ENCODE data around the gene DHX8. TPM values are rescaled to one million over a fixed set of nuclear protein-coding genes. Genes with fewer than 3 reads are reported as not detected.

Gene DHX8
- polyA plus RNA-seq, 1 donor (not counting 4 experiments of a cell fraction or from before 2014, with no cell fraction given), result 30.1 TPM

DNA sequence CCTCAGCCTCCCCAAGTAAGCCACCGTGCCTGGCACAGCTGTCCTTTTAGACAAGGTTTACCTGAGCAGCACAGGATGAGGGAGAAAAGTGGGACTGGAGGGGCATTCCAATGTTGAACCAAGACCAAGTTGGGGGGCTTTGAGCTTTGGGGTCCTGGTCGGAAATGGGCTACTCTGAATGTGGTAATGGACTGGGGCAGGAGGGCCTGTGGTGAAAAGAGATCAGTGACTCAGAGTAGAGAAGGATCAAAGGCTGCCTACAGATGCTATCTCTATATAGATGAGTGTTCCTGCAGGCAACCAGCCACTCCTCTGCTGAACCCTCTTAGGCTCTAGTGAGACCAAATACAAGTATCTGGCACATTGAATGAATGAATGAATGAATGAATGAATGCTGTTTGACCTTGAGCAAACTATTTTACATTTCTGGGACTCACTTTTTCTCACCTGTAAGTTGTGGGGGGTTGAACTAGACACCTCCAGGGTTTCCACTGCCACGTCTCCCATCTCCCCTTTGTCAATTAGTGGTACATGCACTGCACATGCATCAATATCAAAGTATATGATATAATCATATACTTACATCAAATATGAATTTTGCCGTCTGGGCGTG, 88.7 kb downstream of the DHX8 start:
- dilution Hi-C loops (cut with MboI; ENCODE audit: extremely low pct_ligation_motif_present, low sequenced_read_pairs), result no loop called here
- FAIRE-seq (peak; percentile 49), DNase-seq (ENCODE audit: low read depth, low spot score) (no peak)
- no peak overlapping the region for H3K27ac ChIP-seq (ENCODE audit: control insufficient read depth, insufficient read depth, low read length)
- no peaks in the 10 kb centered on the region for H3K79me2 ChIP-seq (ENCODE audit: control insufficient read depth, insufficient read depth, low read length)
- peaks cover 28% of the 10 kb centered on the region for H3K4me1 ChIP-seq (ENCODE audit: control insufficient read depth, extremely low read depth, insufficient read depth, low read length)
- H3K4me3 ChIP-seq (ENCODE audit: control insufficient read depth in 2 of 3, extremely low read depth in 1 of 3, insufficient read depth in 2 of 3, low read depth in 1 of 3, low read length in 3 of 3), result no peak overlapping the region
- peaks cover 2% of the 10 kb centered on the region for H3K9me1 ChIP-seq (ENCODE audit: control insufficient read depth, extremely low read depth, insufficient read depth, low read length)
- no peak overlapping the region for H3K9ac ChIP-seq (ENCODE audit: control insufficient read depth, extremely low read depth, insufficient read depth, low read length)
- H3K4me2 ChIP-seq (ENCODE audit: control insufficient read depth, extremely low read depth, insufficient read depth, low read depth, low read length), result no peak overlapping the region
- no peaks in the 10 kb centered on the region for H3K27me3 ChIP-seq (ENCODE audit: control insufficient read depth, extremely low read depth, insufficient read depth, low read length)
- TF ChIP-seq, protein P1, sequence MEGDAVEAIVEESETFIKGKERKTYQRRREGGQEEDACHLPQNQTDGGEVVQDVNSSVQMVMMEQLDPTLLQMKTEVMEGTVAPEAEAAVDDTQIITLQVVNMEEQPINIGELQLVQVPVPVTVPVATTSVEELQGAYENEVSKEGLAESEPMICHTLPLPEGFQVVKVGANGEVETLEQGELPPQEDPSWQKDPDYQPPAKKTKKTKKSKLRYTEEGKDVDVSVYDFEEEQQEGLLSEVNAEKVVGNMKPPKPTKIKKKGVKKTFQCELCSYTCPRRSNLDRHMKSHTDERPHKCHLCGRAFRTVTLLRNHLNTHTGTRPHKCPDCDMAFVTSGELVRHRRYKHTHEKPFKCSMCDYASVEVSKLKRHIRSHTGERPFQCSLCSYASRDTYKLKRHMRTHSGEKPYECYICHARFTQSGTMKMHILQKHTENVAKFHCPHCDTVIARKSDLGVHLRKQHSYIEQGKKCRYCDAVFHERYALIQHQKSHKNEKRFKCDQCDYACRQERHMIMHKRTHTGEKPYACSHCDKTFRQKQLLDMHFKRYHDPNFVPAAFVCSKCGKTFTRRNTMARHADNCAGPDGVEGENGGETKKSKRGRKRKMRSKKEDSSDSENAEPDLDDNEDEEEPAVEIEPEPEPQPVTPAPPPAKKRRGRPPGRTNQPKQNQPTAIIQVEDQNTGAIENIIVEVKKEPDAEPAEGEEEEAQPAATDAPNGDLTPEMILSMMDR (optimal IDR thresholded peaks at IDR 0.05 in 1 of 3, IDR thresholded peaks at IDR 0.05 in 1 of 3, conservative IDR thresholded peaks at IDR 0.05 in 1 of 3; ENCODE audit: extremely low read depth in 1 of 3, insufficient read depth in 2 of 3, low read length in 3 of 3), result no peak
- no peak overlapping the region for H2AFZ ChIP-seq (ENCODE audit: control insufficient read depth, low read length)
- no peaks in the 10 kb centered on the region for H3K9me3 ChIP-seq (ENCODE audit: control insufficient read depth, low read depth, low read length)
- H3K36me3 ChIP-seq (ENCODE audit: control insufficient read depth in 2 of 2, extremely low read depth in 1 of 2, insufficient read depth in 2 of 2, low read length in 2 of 2), result no peaks in the 10 kb centered on the region
- H4K20me1 ChIP-seq (ENCODE audit: control insufficient read depth, extremely low read depth, insufficient read depth, low read length), result no peaks in the 10 kb centered on the region

DNA sequence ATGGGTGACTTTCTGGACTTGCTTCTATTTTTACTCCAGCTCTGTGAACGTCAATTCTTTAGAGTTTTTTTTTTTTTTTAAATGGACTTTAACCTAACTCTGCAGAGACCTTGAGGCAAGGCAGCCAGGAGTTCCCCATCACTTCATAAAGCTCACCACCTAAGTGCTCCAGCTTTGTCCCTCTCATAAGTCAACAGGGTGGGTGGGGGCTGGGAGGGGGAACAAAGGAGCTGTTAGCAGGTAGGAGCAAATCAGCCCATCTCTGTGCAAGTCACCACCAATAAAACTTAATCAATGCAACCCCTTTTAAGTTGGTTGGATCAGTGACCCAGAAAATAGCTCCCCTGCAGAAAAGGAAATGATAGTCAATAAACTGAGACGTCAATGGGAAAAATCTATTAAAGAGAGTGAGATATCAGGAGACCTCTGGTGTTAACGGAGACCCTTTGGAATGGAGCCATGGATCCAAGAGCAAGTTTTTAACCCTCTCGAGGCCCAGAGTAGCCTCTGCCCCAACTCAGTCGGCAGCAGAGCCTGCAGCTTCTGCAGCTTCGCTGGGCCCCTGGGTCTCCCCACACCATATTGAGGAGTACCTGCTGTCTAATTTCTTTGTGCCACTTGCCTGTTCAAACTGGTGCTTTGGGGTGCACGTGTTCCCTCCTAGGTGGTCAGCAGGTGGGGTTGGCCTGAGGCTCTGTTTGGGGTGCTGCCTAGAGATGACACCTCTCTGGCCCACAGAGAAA, 90.0 kb downstream of the DHX8 start:
- Histone ChIP-seq H3K9me1 (ENCODE audit: control insufficient read depth, extremely low read depth, insufficient read depth, low read length) (peaks cover 2% of the 10 kb centered on the region), H3K79me2 (ENCODE audit: control insufficient read depth, insufficient read depth, low read length) (no peaks in the 10 kb centered on the region), H3K9ac (ENCODE audit: control insufficient read depth, extremely low read depth, insufficient read depth, low read length) (no peak overlapping the region), H3K27ac (ENCODE audit: control insufficient read depth, insufficient read depth, low read length) (no peak overlapping the region), H3K36me3 (ENCODE audit: control insufficient read depth in 2 of 2, extremely low read depth in 1 of 2, insufficient read depth in 2 of 2, low read length in 2 of 2) (no peaks in the 10 kb centered on the region), H2AFZ (ENCODE audit: control insufficient read depth, low read length) (no peak overlapping the region), H3K4me3 (ENCODE audit: control insufficient read depth in 2 of 3, extremely low read depth in 1 of 3, insufficient read depth in 2 of 3, low read depth in 1 of 3, low read length in 3 of 3) (no peak overlapping the region), H4K20me1 (ENCODE audit: control insufficient read depth, extremely low read depth, insufficient read depth, low read length) (no peaks in the 10 kb centered on the region), H3K4me1 (ENCODE audit: control insufficient read depth, extremely low read depth, insufficient read depth, low read length) (peaks cover 35% of the 10 kb centered on the region), H3K9me3 (ENCODE audit: control insufficient read depth, low read depth, low read length) (no peaks in the 10 kb centered on the region), H3K27me3 (ENCODE audit: control insufficient read depth, extremely low read depth, insufficient read depth, low read length) (no peaks in the 10 kb centered on the region), H3K4me2 (ENCODE audit: control insufficient read depth, extremely low read depth, insufficient read depth, low read depth, low read length) (no peak overlapping the region)
- FAIRE-seq, result no peak
- DNase-seq (ENCODE audit: low read depth, low spot score), result no peak
- no peak for TF ChIP-seq EZH2 (IDR thresholded peaks at IDR 0.05; ENCODE audit: low read length)
- TF ChIP-seq, protein P1 (optimal IDR thresholded peaks at IDR 0.05 in 1 of 3, IDR thresholded peaks at IDR 0.05 in 1 of 3, conservative IDR thresholded peaks at IDR 0.05 in 1 of 3; ENCODE audit: extremely low read depth in 1 of 3, insufficient read depth in 2 of 3, low read length in 3 of 3), result no peak
- dilution Hi-C loops (cut with MboI; ENCODE audit: extremely low pct_ligation_motif_present, low sequenced_read_pairs), result no loop called here
